ENCODE data around the gene PAFAH1B2. TPM values are rescaled to one million over a fixed set of nuclear protein-coding genes. Genes with fewer than 3 reads are reported as not detected.

Gene PAFAH1B2
- total RNA-seq, 6 donors from 2014 or later: 63.9 to 101 (median 81.3) TPM

DNA sequence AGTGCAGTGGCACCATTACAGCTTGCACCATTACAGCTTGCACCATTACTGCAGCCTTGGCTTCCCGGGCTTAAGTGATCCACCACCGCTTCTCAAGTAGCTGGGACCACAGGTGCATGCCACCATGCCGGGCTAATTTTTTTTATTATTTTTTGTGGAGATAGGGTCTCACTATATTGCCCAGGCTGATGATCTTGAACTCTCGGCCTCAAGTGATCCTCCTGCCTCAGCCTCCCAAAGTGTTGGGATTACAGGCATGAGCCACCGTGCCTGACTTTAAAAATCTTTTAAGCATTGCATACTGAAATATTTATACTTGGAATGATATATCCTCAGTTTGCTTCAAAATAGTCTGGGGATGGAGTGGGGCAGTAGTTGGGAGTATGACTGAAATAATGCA, 10.4 kb downstream of the PAFAH1B2 start:
- Histone ChIP-seq H3K4me3 (no peak overlapping the region), H3K9me3 (no peaks in the 10 kb centered on the region), H3K4me1 (peaks cover 7 to 40% (median 14%) of the 10 kb centered on the region in 4 donors), H3K36me3 (peaks cover 0 to 47% (median 0%) of the 10 kb centered on the region in 4 donors), H3K27me3 (no peaks in the 10 kb centered on the region), H3K27ac (no peak overlapping the region)
- TF ChIP-seq, protein P1, sequence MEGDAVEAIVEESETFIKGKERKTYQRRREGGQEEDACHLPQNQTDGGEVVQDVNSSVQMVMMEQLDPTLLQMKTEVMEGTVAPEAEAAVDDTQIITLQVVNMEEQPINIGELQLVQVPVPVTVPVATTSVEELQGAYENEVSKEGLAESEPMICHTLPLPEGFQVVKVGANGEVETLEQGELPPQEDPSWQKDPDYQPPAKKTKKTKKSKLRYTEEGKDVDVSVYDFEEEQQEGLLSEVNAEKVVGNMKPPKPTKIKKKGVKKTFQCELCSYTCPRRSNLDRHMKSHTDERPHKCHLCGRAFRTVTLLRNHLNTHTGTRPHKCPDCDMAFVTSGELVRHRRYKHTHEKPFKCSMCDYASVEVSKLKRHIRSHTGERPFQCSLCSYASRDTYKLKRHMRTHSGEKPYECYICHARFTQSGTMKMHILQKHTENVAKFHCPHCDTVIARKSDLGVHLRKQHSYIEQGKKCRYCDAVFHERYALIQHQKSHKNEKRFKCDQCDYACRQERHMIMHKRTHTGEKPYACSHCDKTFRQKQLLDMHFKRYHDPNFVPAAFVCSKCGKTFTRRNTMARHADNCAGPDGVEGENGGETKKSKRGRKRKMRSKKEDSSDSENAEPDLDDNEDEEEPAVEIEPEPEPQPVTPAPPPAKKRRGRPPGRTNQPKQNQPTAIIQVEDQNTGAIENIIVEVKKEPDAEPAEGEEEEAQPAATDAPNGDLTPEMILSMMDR (IDR thresholded peaks at IDR 0.05): no peak
- TF ChIP-seq POLR2A (IDR thresholded peaks at IDR 0.05) (no peak), EP300 (IDR thresholded peaks at IDR 0.05) (no peak), POLR2AphosphoS5 (IDR thresholded peaks at IDR 0.05) (no peak)
- DNase-seq (no peak), ATAC-seq (ENCODE audit: low FRiP score in 2 of 2) (no peak)
- 96 to 97% methylated on average over 5 of the region's 5 CpGs for WGBS, 2 donors

DNA sequence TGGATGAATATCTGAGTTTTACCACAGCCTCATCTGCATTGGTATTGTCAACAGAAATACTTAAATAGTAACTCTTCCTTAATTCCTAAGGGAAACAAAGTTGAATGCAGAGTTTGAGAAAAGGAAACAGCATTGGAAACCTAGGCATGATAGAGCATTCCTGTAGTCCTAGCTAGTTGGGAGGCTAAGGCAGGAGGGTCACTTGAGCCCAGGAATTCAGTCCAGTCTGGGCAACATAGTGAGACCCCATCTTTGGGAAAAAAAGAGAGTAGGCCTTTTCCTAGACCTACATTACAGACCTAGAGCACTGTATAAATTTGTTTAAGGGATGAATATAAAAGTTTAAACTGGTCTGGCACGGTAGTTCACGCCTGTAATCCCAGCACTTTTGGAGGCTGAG, 13.4 kb downstream of the PAFAH1B2 start:
- Histone ChIP-seq H3K4me3 (no peak overlapping the region), H3K36me3 (peaks cover 5 to 66% (median 10%) of the 10 kb centered on the region in 4 donors), H3K4me1 (peaks cover 16 to 36% (median 20%) of the 10 kb centered on the region in 4 donors), H3K9me3 (no peaks in the 10 kb centered on the region), H3K27ac (peak overlapping the region in 1 of 4 donors; percentile 27), H3K27me3 (no peaks in the 10 kb centered on the region)
- TF ChIP-seq POLR2A (IDR thresholded peaks at IDR 0.05) (no peak), POLR2AphosphoS5 (IDR thresholded peaks at IDR 0.05) (no peak), EP300 (IDR thresholded peaks at IDR 0.05) (no peak)
- TF ChIP-seq, protein P1 (IDR thresholded peaks at IDR 0.05): no peak
- 91 to 100% methylated on average over 2 of the region's 2 CpGs for WGBS, 2 donors
- DNase-seq (no peak), ATAC-seq (ENCODE audit: low FRiP score in 2 of 2) (no peak)

DNA sequence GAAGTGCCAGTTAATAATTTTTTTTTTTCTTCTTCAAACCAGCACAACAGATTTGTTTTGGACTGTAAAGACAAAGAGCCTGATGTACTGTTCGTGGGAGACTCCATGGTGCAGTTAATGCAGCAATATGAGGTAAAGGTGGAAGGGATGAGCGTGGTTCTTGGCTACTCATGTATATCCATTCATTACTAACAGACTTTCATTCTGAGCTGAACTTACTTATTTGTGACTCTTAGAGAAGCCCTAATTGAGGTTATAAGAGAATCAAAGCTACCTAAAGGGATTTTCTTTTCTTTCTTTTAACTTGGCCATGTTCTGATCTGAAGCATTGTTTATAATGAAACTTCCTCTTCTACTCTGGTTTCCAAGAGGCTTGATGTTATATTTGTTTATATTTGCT, 15.8 kb downstream of the PAFAH1B2 start:
- WGBS, 2 donors: 84 to 88% methylated on average over 2 of the region's 2 CpGs
- H3K4me1 ChIP-seq: peaks cover 16 to 24% (median 20%) of the 10 kb centered on the region in 4 donors
- TF ChIP-seq POLR2A (IDR thresholded peaks at IDR 0.05) (no peak), POLR2AphosphoS5 (IDR thresholded peaks at IDR 0.05) (no peak), EP300 (IDR thresholded peaks at IDR 0.05) (no peak)
- TF ChIP-seq, protein P1 (IDR thresholded peaks at IDR 0.05): no peak
- no peaks in the 10 kb centered on the region for H3K27me3 ChIP-seq
- DNase-seq (no peak), ATAC-seq (ENCODE audit: low FRiP score in 2 of 2) (no peak)
- peaks cover 24 to 80% (median 33%) of the 10 kb centered on the region in 4 donors for H3K36me3 ChIP-seq
- H3K4me3 ChIP-seq: no peak overlapping the region
- no peaks in the 10 kb centered on the region for H3K9me3 ChIP-seq
- H3K27ac ChIP-seq: peak overlapping the region in 3 of 4 donors; percentile 45 to 59 (median 52)

DNA sequence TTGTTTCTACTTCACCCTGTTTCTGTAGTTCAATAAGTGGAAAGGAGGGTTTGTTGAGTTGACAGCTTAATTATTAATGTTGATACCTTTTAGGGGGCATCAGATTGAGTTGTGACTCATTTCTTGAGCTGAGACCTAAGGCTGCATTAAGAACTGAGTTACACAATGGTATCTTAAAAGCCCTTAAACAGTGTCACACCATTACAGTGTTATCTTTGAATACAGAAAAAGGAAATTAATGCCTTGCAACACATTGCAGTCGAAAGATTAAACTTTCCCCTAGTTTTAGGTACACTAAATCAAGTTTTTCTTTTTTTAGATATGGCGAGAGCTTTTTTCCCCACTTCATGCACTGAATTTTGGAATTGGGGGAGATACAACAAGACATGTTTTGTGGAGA, 16.7 kb downstream of the PAFAH1B2 start:
- no peak for DNase-seq
- ATAC-seq (ENCODE audit: low FRiP score in 2 of 2): no peak
- peaks cover 29 to 82% (median 41%) of the 10 kb centered on the region in 4 donors for H3K36me3 ChIP-seq
- 45 to 62% methylated on average over 2 of the region's 2 CpGs for WGBS, 2 donors
- no peaks in the 10 kb centered on the region for H3K27me3 ChIP-seq
- no peak for TF ChIP-seq POLR2AphosphoS5 (IDR thresholded peaks at IDR 0.05)
- TF ChIP-seq, protein P1 (IDR thresholded peaks at IDR 0.05): no peak
- no peak for TF ChIP-seq EP300 (IDR thresholded peaks at IDR 0.05)
- TF ChIP-seq POLR2A (IDR thresholded peaks at IDR 0.05): no peak
- H3K4me1 ChIP-seq: peaks cover 16 to 24% (median 19%) of the 10 kb centered on the region in 4 donors
- no peaks in the 10 kb centered on the region for H3K9me3 ChIP-seq
- peak overlapping the region in 2 of 4 donors; percentile 54 to 60 for H3K27ac ChIP-seq
- H3K4me3 ChIP-seq: no peak overlapping the region

DNA sequence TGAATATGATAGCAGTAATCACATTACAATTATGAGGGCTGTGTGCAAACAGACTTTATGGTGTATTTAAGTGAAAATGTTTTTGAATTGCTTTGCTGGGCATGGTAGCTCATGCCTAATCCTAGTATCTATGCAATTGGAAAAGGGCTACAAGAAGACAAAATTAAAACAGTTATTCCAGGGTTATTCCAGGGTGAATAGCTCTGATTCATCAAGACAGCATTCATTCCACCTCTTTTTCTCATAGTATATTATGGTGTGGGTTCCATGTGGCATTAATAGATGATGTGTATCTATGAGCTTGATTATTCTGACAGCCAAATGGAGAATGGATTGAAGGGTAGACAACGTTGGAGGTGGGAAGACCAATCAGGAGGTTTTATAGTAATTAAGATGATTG, 22.4 kb downstream of the PAFAH1B2 start:
- H3K27me3 ChIP-seq: no peaks in the 10 kb centered on the region
- ATAC-seq (ENCODE audit: low FRiP score in 2 of 2) (no peak), DNase-seq (no peak)
- 54 to 69% methylated on average over 1 of the region's 1 CpG for WGBS, 2 donors
- no peak overlapping the region for H3K27ac ChIP-seq
- no peaks in the 10 kb centered on the region for H3K9me3 ChIP-seq
- TF ChIP-seq POLR2AphosphoS5 (IDR thresholded peaks at IDR 0.05): no peak
- TF ChIP-seq, protein P1 (IDR thresholded peaks at IDR 0.05): no peak
- no peak for TF ChIP-seq EP300 (IDR thresholded peaks at IDR 0.05)
- TF ChIP-seq POLR2A (IDR thresholded peaks at IDR 0.05): no peak
- no peak overlapping the region for H3K4me3 ChIP-seq
- peaks cover 0 to 4% (median 0%) of the 10 kb centered on the region in 4 donors for H3K4me1 ChIP-seq
- peaks cover 24 to 100% (median 63%) of the 10 kb centered on the region in 4 donors for H3K36me3 ChIP-seq
